Gastrocnemius medialis (tissue), 4 donors: ENCODE data around the gene AHRR.
"Not testable (repeated sequence)": the region's sequence is repeated elsewhere in the genome, so short reads cannot be mapped to it uniquely, and the experiment has no call there.

Source experiments
- CTCF ChIP-seq, 5 experiments: fragments of 450-650 bp in 3 of 5; fragments of 200-600 bp in 2 of 5; sonication (generic) in 2 of 5; IDR thresholded peaks in 4 of 5; conservative IDR thresholded peaks in 1 of 5; 1 replicate in 4 of 5; 2 replicates in 1 of 5; pipeline ENCODE4 v1.5.1; 2016 to 2019; ENCODE audit warnings: antibody characterized with exemption in 5 of 5, mild to moderate bottlenecking in 3 of 5, moderate library complexity in 3 of 5
- POLR2A ChIP-seq, 2 donors: fragments of 450-650 bp; IDR thresholded peaks; one replicate each; pipeline ENCODE4 v1.6.1; 2017; ENCODE audit warnings: antibody characterized with exemption in 2 of 2, mild to moderate bottlenecking in 2 of 2, moderate library complexity in 2 of 2

- TF ChIP-seq POLR2A (IDR thresholded peaks at IDR 0.05); CTCF (IDR thresholded peaks at IDR 0.05 in 4 of 5, conservative IDR thresholded peaks at IDR 0.05 in 1 of 5): not testable (repeated sequence)
Measured at GRCh38 chr5:297448-297847, 24.1 kb upstream of the AHRR start.
